PC-3 (cell line): Measurements from ENCODE around the gene USP15.

Experiments
- CTCF ChIP-seq: fragments of 300-600 bp; sonication (generic); conservative IDR thresholded peaks from 2 replicates; pipeline ENCODE4 v1.5.1; 2017; ENCODE audit warnings: antibody characterized with exemption, low read depth, mild to moderate bottlenecking, low read length
- EZH2 ChIP-seq: fragments of 300-600 bp; sonication (generic); IDR thresholded peaks from one replicate; pipeline ENCODE4 v1.6.1; 2017; ENCODE audit warnings: antibody characterized with exemption, mild to moderate bottlenecking, low read length; ENCODE audit not compliant: unreplicated experiment
- EZH2phosphoT487 ChIP-seq: fragments of 300-600 bp; sonication (generic); IDR thresholded peaks from 2 replicates; pipeline ENCODE4 v1.6.1; 2018; ENCODE audit warnings: mild to moderate bottlenecking, antibody characterized with exemption, low read length, borderline replicate concordance

- TF ChIP-seq CTCF: no peak
- no peak for TF ChIP-seq EZH2phosphoT487
- TF ChIP-seq EZH2: no peak
These were observed 9.3 kb upstream of the USP15 start for GRCh38 chr12:62250671-62251608.
